GM20000 (cell line): Measurements from ENCODE around the gene RNF186.
"Not testable (repeated sequence)": the region's sequence is repeated elsewhere in the genome, so short reads cannot be mapped to it uniquely, and the experiment has no call there.

Source experiments
- DNase-seq: peaks from one replicate; pipeline ENCODE4 v3.0.0; 2012; ENCODE audit warnings: low spot score
- CTCF ChIP-seq: IDR thresholded peaks from 2 replicates; pipeline ENCODE4 v1.5.1; 2012; ENCODE audit warnings: mild to moderate bottlenecking, control low read depth; ENCODE audit errors: extremely low read depth, missing control alignments

The RNF186 gene

GRCh38 chr1:19858893-19859292 is 43.8 kb upstream of the RNF186 start:
- DNase-seq = peak; percentile 25
- no peak for TF ChIP-seq CTCF

GRCh38 chr1:19854866-19855265 is 39.8 kb upstream of the RNF186 start:
- TF ChIP-seq CTCF = no peak

GRCh38 chr1:19852036-19852435 is 37.0 kb upstream of the RNF186 start:
- no peak for TF ChIP-seq CTCF
- no peak for DNase-seq

More at GRCh38 chr1:19854866-19855265, 39.8 kb upstream of the RNF186 start:
- DNase-seq = no peak

- TF ChIP-seq CTCF = no peak
Measured at GRCh38 chr1:19850214-19850613, 35.1 kb upstream of the RNF186 start.

GRCh38 chr1:19849307-19849706 is 34.2 kb upstream of the RNF186 start:
- DNase-seq = not testable (repeated sequence)

More at GRCh38 chr1:19850214-19850613, 35.1 kb upstream of the RNF186 start:
- no peak for DNase-seq

- DNase-seq = not testable (repeated sequence)
Measured at GRCh38 chr1:19847334-19847733, 32.3 kb upstream of the RNF186 start.

GRCh38 chr1:19846338-19846737 is 31.3 kb upstream of the RNF186 start:
- no peak for TF ChIP-seq CTCF

GRCh38 chr1:19845555-19845954 is 30.5 kb upstream of the RNF186 start:
- no peak for DNase-seq
- no peak for TF ChIP-seq CTCF

More at GRCh38 chr1:19846338-19846737, 31.3 kb upstream of the RNF186 start:
- DNase-seq = no peak
